ENCODE data around the gene GPR31.

GRCh38 chr6:167136376-167136775 is 21.4 kb downstream of the GPR31 start:
- TF ChIP-seq CTCF (IDR thresholded peaks at IDR 0.05) (no peak), EZH2 (IDR thresholded peaks at IDR 0.05; ENCODE audit: borderline replicate concordance, insufficient read depth, low read depth, low read length, poor library complexity, severe bottlenecking) (no peak)
